Measurements from ENCODE around the gene KCNJ18.
"Not testable (repeated sequence)": the region's sequence is repeated elsewhere in the genome, so short reads cannot be mapped to it uniquely, and the experiment has no call there.

DNA sequence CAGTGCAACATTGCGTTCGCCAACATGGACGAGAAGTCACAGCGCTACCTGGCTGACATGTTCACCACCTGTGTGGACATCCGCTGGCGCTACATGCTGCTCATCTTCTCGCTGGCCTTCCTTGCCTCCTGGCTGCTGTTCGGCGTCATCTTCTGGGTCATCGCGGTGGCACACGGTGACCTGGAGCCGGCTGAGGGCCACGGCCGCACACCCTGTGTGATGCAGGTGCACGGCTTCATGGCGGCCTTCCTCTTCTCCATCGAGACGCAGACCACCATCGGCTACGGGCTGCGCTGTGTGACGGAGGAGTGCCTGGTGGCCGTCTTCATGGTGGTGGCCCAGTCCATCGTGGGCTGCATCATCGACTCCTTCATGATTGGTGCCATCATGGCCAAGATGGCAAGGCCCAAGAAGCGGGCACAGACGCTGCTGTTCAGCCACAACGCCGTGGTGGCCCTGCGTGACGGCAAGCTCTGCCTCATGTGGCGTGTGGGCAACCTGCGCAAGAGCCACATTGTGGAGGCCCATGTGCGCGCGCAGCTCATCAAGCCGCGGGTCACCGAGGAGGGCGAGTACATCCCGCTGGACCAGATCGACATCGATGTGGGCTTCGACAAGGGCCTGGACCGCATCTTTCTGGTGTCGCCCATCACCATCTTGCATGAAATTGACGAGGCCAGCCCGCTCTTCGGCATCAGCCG, 10.8 kb downstream of the KCNJ18 start:
- not testable (repeated sequence) for TF ChIP-seq CTCF (optimal IDR thresholded peaks at IDR 0.05 in 1 of 3, IDR thresholded peaks at IDR 0.05 in 1 of 3, conservative IDR thresholded peaks at IDR 0.05 in 1 of 3; ENCODE audit: extremely low read depth in 1 of 3, insufficient read depth in 2 of 3, low read length in 3 of 3); EZH2 (IDR thresholded peaks at IDR 0.05; ENCODE audit: low read length)

All from keratinocyte (primary cell).